ENCODE data around the gene HSPBAP1. TPM values are rescaled to one million over a fixed set of nuclear protein-coding genes. Genes with fewer than 3 reads are reported as not detected.
A peak's percentile ranks its signal among the peaks of the same experiment; 100 is the strongest.

Gene HSPBAP1
- polyA plus RNA-seq, 1 donor (not counting 4 experiments of a cell fraction or from before 2014, with no cell fraction given), result 9.5 TPM

DNA sequence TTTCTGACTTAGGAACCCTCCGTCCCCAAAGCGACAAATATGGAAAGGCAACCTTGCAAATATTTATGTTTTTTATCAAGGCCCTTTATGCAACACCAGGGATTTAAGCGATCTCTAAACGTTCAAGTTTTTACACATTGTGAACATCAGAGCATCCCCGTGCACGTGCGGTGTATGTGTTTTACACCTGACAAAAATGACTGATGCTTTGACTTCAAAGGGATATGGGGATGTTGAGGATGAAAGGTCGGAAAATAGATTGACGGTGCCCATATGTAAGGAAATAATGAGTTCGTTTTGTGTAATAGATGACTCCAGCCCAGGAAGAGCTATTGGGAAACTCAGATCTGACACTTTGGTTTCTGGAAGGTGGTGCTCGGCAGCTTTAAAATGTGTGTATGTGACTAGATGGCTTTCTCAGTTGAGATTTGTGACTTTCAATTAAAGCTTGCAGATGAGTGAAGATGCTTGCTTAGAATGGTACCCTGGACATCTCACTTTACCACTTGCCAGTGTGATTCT, 2.1 kb upstream of the HSPBAP1 start:
- TF ChIP-seq, protein P1, sequence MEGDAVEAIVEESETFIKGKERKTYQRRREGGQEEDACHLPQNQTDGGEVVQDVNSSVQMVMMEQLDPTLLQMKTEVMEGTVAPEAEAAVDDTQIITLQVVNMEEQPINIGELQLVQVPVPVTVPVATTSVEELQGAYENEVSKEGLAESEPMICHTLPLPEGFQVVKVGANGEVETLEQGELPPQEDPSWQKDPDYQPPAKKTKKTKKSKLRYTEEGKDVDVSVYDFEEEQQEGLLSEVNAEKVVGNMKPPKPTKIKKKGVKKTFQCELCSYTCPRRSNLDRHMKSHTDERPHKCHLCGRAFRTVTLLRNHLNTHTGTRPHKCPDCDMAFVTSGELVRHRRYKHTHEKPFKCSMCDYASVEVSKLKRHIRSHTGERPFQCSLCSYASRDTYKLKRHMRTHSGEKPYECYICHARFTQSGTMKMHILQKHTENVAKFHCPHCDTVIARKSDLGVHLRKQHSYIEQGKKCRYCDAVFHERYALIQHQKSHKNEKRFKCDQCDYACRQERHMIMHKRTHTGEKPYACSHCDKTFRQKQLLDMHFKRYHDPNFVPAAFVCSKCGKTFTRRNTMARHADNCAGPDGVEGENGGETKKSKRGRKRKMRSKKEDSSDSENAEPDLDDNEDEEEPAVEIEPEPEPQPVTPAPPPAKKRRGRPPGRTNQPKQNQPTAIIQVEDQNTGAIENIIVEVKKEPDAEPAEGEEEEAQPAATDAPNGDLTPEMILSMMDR (optimal IDR thresholded peaks at IDR 0.05 in 1 of 3, IDR thresholded peaks at IDR 0.05 in 1 of 3, conservative IDR thresholded peaks at IDR 0.05 in 1 of 3; ENCODE audit: extremely low read depth in 1 of 3, insufficient read depth in 2 of 3, low read length in 3 of 3), result no peak
- TF ChIP-seq EZH2 (IDR thresholded peaks at IDR 0.05; ENCODE audit: low read length), result no peak
- Histone ChIP-seq H3K4me1 (ENCODE audit: control insufficient read depth, extremely low read depth, insufficient read depth, low read length) (peaks cover 46% of the 10 kb centered on the region), H3K36me3 (ENCODE audit: control insufficient read depth in 2 of 2, extremely low read depth in 1 of 2, insufficient read depth in 2 of 2, low read length in 2 of 2) (peaks cover 0 to 2% of the 10 kb centered on the region in 2 experiments), H3K4me3 (ENCODE audit: control insufficient read depth in 2 of 3, extremely low read depth in 1 of 3, insufficient read depth in 2 of 3, low read depth in 1 of 3, low read length in 3 of 3) (peak overlapping the region; percentile 66 to 85 (median 76)), H3K27me3 (ENCODE audit: control insufficient read depth, extremely low read depth, insufficient read depth, low read length) (no peaks in the 10 kb centered on the region), H3K9ac (ENCODE audit: control insufficient read depth, extremely low read depth, insufficient read depth, low read length) (peak overlapping the region; percentile 87), H3K9me1 (ENCODE audit: control insufficient read depth, extremely low read depth, insufficient read depth, low read length) (no peaks in the 10 kb centered on the region), H4K20me1 (ENCODE audit: control insufficient read depth, extremely low read depth, insufficient read depth, low read length) (no peaks in the 10 kb centered on the region), H3K27ac (ENCODE audit: control insufficient read depth, insufficient read depth, low read length) (peak overlapping the region; percentile 99), H3K79me2 (ENCODE audit: control insufficient read depth, insufficient read depth, low read length) (peaks cover 17% of the 10 kb centered on the region), H3K9me3 (ENCODE audit: control insufficient read depth, low read depth, low read length) (no peaks in the 10 kb centered on the region), H2AFZ (ENCODE audit: control insufficient read depth, low read length) (peak overlapping the region; percentile 9), H3K4me2 (ENCODE audit: control insufficient read depth, extremely low read depth, insufficient read depth, low read depth, low read length) (peak overlapping the region; percentile 89)
- FAIRE-seq, result no peak
- dilution Hi-C loops (cut with MboI; ENCODE audit: extremely low pct_ligation_motif_present, low sequenced_read_pairs), result no loop called here
- DNase-seq (ENCODE audit: low read depth, low spot score), result no peak

DNA sequence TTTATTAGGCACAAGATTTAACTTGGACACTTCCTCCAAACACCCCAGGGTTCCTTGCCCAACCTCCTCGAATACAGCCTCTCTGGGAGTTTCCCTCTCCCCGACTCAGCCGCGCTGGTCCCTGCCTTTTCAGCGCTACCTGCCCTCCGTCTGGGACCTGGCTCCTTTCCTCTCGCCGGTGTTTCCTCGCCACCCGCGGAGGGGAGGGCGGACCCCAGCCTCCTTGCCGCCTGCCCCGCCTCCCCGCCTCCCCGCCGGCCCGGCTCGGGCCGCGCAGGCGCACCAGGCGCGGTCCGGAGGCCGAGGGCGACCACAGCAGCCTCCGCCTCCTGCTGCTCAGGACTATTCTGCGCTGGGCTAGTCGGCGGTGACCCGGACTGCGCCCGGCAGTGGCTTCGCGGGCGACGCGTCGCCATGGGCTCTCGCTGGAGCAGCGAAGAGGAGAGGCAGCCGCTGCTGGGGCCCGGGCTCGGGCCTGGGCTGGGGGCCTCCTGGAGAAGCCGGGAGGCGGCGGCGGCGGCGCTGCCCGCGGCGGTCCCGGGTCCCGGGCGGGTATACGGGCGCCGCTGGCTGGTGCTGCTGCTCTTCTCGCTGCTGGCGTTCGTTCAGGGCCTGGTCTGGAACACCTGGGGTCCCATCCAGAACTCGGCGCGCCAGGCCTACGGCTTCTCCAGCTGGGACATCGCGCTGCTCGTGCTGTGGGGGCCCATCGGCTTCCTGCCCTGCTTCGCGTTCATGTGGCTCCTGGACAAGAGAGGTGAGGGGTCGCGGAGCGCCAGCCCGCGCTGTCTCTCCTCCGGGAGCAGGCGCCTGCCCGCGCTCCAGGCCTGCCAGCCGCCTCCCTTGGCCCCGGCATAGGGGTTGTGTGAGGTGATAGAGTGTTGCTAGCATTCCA, 1.4 kb upstream of the HSPBAP1 start, which contains the start of gene SLC49A4:
Gene SLC49A4, plus strand, starts transcription at position 291 of the 895 bp plus-strand sequence. Its CDS starts 124 bp downstream, at position 415.
- H3K36me3 ChIP-seq (ENCODE audit: control insufficient read depth in 2 of 2, extremely low read depth in 1 of 2, insufficient read depth in 2 of 2, low read length in 2 of 2), result peaks cover 0 to 2% of the 10 kb centered on the region in 2 experiments
- no peaks in the 10 kb centered on the region for H3K9me3 ChIP-seq (ENCODE audit: control insufficient read depth, low read depth, low read length)
- TF ChIP-seq, protein P1 (optimal IDR thresholded peaks at IDR 0.05 in 1 of 3, IDR thresholded peaks at IDR 0.05 in 1 of 3, conservative IDR thresholded peaks at IDR 0.05 in 1 of 3; ENCODE audit: extremely low read depth in 1 of 3, insufficient read depth in 2 of 3, low read length in 3 of 3), result peak in 1 of 3 experiments; percentile 8
- no peak for TF ChIP-seq EZH2 (IDR thresholded peaks at IDR 0.05; ENCODE audit: low read length)
- peak within 1 kb of the TSS; percentile 89 for H3K4me2 ChIP-seq (ENCODE audit: control insufficient read depth, extremely low read depth, insufficient read depth, low read depth, low read length)
- H3K9ac ChIP-seq (ENCODE audit: control insufficient read depth, extremely low read depth, insufficient read depth, low read length), result peak within 1 kb of the TSS; percentile 87
- peak within 1 kb of the TSS; percentile 72 for H2AFZ ChIP-seq (ENCODE audit: control insufficient read depth, low read length)
- dilution Hi-C loops (cut with MboI; ENCODE audit: extremely low pct_ligation_motif_present, low sequenced_read_pairs), result no loop called here
- H3K9me1 ChIP-seq (ENCODE audit: control insufficient read depth, extremely low read depth, insufficient read depth, low read length), result no peaks in the 10 kb centered on the region
- H4K20me1 ChIP-seq (ENCODE audit: control insufficient read depth, extremely low read depth, insufficient read depth, low read length), result no peaks in the 10 kb centered on the region
- DNase-seq (ENCODE audit: low read depth, low spot score), result no peak
- peak within 1 kb of the TSS; percentile 66 to 85 (median 84) for H3K4me3 ChIP-seq (ENCODE audit: control insufficient read depth in 2 of 3, extremely low read depth in 1 of 3, insufficient read depth in 2 of 3, low read depth in 1 of 3, low read length in 3 of 3)
- FAIRE-seq, result no peak
- peaks cover 17% of the 10 kb centered on the region for H3K79me2 ChIP-seq (ENCODE audit: control insufficient read depth, insufficient read depth, low read length)
- H3K27me3 ChIP-seq (ENCODE audit: control insufficient read depth, extremely low read depth, insufficient read depth, low read length), result no peaks in the 10 kb centered on the region
- H3K27ac ChIP-seq (ENCODE audit: control insufficient read depth, insufficient read depth, low read length), result peak within 1 kb of the TSS; percentile 99
- H3K4me1 ChIP-seq (ENCODE audit: control insufficient read depth, extremely low read depth, insufficient read depth, low read length), result peaks cover 46% of the 10 kb centered on the region
